LNCaP clone FGC (cell line): ENCODE measurements around the gene SURF1.
"Not testable (repeated sequence)": the region's sequence is repeated elsewhere in the genome, so short reads cannot be mapped to it uniquely, and the experiment has no call there.

Source experiments
- DNase-seq: peaks from one replicate; pipeline ENCODE4 v3.0.0-alpha.2; 2011; ENCODE audit warnings: low read depth
- H3K4me3 ChIP-seq: 2 replicates; pipeline ENCODE4 v1.5.1; 2011; ENCODE audit warnings: mild to moderate bottlenecking, low read depth, low read length, control low read depth
- CTCF ChIP-seq: IDR thresholded peaks from 2 replicates; pipeline ENCODE4 v1.5.1; 2012; ENCODE audit warnings: mild to moderate bottlenecking; ENCODE audit not compliant: control insufficient read depth, insufficient read depth; ENCODE audit errors: extremely low read depth

SURF1 gene

GRCh38 chr9:133383438-133383837 is 27.2 kb upstream of the SURF1 start:
- H3K4me3 ChIP-seq: no peak overlapping the region
- no peak for TF ChIP-seq CTCF
- DNase-seq: no peak

- no peak for DNase-seq
- no peak overlapping the region for H3K4me3 ChIP-seq
- TF ChIP-seq CTCF: no peak
These were observed 26.3 kb upstream of the SURF1 start for GRCh38 chr9:133382507-133383141.

GRCh38 chr9:133380734-133381133 is 24.4 kb upstream of the SURF1 start:
- DNase-seq: no peak
- H3K4me3 ChIP-seq: no peak overlapping the region
- no peak for TF ChIP-seq CTCF

GRCh38 chr9:133379153-133380086 is 23.1 kb upstream of the SURF1 start:
- no peak for DNase-seq
- TF ChIP-seq CTCF: no peak
- H3K4me3 ChIP-seq: no peak overlapping the region

DNA sequence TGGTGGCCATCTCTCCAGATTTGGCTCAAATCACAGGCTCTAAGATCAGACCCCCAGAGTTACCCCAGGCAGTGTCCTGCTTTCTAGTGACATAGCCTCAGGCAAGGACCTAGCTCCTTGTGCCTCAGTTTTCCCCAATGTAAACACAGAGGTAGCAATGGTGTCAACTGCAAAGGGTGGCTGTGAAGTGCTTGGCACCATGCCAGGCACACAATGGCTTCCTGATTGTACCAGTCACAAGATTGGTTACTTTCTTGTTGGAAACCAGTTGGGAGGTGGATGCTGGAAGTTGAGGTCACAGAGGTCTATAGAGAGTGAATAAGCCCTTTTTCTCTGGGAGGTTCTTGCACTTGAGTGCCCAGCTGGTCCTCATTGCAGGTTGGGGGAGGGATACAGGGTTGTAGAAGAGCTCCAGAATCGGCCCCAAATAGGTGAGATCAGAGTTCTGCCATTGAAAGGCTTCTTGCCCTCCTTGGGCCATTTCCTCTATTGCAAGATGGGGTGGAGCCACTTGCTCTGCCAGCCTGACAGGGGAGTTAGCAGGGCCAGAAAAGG is 22.2 kb upstream of the SURF1 start:
- no peak for TF ChIP-seq CTCF
- DNase-seq: no peak
- H3K4me3 ChIP-seq: no peak overlapping the region

GRCh38 chr9:133377721-133378216 is 21.5 kb upstream of the SURF1 start:
- TF ChIP-seq CTCF: no peak
- H3K4me3 ChIP-seq: no peak overlapping the region
- DNase-seq: no peak

DNA sequence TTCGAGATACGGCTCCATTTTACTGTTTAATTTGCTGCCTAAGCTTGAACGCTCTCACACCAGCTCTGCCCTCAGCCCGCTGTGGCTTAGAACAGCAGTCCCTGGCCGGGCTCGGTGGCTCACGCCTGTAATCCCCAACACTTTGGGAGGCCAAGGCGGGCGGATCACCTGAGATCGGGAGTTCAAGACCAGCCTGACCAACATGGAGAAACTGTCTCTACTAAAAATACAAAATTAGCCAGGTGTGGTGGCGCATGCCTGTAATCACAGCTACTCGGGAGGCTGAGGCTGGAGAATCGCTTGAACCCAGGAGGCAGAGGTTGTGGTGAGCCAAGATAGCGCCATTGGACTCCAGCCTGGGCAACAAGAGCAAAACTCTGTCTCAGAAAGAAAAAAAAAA is 21.0 kb upstream of the SURF1 start:
- not testable (repeated sequence) for DNase-seq, H3K4me3 ChIP-seq
